A549 treated with Mapracorat at 1 μM for 4 hours (cell line): ENCODE measurements around the gene BRINP1. TPM values are rescaled to one million over a fixed set of nuclear protein-coding genes. Genes with fewer than 3 reads are reported as not detected.

ENCODE experiments used
- total RNA-seq: library from RNA; stranded (reverse); fragments of 200-300 nt; extraction: Qiagen RNA extraction; gene quantifications from 5 replicates; pipeline ENCODE4 v1.2.3, GENCODE V29; 2022

BRINP1 gene, protein sequence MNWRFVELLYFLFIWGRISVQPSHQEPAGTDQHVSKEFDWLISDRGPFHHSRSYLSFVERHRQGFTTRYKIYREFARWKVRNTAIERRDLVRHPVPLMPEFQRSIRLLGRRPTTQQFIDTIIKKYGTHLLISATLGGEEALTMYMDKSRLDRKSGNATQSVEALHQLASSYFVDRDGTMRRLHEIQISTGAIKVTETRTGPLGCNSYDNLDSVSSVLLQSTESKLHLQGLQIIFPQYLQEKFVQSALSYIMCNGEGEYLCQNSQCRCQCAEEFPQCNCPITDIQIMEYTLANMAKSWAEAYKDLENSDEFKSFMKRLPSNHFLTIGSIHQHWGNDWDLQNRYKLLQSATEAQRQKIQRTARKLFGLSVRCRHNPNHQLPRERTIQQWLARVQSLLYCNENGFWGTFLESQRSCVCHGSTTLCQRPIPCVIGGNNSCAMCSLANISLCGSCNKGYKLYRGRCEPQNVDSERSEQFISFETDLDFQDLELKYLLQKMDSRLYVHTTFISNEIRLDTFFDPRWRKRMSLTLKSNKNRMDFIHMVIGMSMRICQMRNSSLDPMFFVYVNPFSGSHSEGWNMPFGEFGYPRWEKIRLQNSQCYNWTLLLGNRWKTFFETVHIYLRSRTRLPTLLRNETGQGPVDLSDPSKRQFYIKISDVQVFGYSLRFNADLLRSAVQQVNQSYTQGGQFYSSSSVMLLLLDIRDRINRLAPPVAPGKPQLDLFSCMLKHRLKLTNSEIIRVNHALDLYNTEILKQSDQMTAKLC
- total RNA-seq = 0.09 to 0.29 TPM (median 0.19 TPM) in 5 replicates

DNA sequence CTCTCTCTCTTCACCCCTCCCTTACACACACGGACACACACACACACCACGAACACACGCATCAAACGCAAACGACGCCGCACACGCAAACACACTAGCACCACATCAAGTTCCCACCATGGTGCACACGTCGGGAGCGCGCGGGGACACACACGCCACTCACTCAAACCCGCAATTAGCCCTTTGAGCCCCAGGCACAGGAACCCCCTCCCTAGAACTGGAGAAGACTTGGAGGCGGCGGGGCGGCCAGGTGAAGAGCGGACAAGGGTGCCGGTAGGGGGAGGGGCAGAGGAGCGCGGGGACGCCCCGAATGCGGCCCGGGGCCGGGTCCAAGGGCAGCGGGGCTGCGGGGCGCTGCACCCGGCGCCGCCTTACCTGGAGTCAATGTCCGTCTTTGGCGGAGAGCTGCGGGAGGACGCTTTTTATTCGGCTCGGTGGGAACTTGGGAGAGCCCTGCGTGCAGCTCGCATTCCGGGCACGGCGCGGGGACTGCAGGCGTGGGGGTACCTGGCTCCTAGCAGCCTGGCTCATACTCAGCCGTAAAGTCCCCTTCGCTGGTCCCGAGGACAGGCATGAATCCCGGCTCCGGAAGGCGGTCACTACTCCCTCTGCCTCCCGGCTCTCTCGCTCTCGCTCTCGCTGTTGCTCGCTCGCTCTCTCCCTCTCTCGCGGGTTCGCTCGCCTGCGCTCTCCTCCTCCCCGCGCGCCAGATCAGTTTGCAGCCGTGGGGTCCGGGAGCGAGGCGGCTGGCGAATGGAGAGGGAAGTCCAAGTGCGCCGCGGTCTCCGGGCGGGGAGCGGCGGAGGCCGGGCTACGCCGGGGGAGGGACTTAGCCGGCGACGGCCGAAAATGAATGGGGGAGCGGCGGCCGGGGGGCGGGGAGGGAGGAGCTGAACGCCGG, at the start of gene BRINP1:
Gene BRINP1 (minus strand): TSS at position 755 of the 901 bp plus-strand sequence. CDS start 56,080 bp downstream, outside the sequence.

